Tongue (tissue), 3 donors: ENCODE data around the gene PGM2L1. TPM values are rescaled to one million over a fixed set of nuclear protein-coding genes. Genes with fewer than 3 reads are reported as not detected.

Experiments
- DNase-seq: peaks from one replicate; pipeline ENCODE4 v3.0.0-alpha.2; 2015
- small RNA-seq: library from RNA; depleted of rRNA; stranded (forward); fragments of <200 nt; gene quantifications from one replicate; pipeline ENCODE3, GENCODE V24; 2014; ENCODE audit warnings: low replicate concordance
- total RNA-seq: library from RNA; depleted of rRNA; stranded (reverse); fragments of >200 nt; gene quantifications from one replicate; pipeline ENCODE4 v1.2.3, GENCODE V29; 2014

The PGM2L1 gene
- total RNA-seq, 1 donor from 2014 or later = 12.3 TPM

DNA sequence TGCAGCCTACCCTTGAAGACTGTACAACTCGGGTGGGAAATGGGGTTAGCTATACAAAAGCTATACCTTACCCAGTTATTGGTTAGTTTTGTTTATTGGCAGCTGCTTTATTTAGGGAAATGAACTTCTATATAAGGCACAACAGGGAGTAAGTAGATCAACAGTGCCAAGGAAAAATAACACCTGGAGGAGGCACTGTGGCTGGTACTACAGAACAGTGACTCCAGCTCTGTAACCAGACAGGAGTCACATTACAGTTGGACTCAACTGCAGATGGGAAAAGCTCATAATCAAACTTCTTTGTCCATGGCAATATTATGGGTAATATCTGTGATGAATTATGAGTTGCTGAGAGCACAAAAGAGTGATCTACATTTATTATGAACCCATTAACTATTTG, 100.7 kb downstream of the PGM2L1 start:
- no peak for DNase-seq

DNA sequence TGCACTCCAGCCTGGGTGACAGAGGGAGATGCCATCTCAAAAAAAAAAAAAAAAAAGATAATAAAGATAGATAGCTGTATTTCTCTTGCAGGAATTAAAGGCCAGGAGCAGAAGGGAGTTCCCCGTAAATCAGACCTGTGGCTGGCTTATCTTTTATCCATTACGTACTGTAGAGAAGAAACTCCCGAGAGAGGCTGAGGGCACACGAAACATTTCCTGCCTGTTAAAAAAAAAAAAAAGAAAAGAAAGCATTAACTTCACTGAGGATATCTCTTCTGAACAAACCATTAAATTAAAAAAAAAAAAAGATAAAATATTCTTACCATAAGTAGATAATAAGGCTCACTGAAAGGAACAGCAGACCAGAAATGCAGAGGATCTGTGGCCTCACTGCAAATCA, 109.3 kb downstream of the PGM2L1 start:
- no peak for DNase-seq

DNA sequence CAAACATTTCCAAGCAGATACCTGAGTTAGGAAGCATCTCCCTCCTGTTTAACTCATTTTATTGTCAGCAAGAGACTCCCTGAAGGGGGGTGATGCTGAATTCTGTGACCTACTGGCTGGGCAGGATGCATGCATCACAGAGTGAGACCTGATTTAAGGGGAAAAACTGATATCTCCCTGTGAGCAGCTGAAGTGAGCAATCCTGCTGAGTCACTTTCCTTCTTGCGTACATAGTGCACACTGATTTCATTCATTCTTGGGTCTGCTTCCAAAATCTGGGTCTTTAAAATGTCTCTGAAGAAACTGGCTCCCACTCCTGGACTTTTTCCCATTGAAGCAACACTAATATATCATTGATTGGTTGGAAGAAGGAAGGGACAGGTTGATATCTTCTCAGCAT, 110.1 kb downstream of the PGM2L1 start:
- no peak for DNase-seq

DNA sequence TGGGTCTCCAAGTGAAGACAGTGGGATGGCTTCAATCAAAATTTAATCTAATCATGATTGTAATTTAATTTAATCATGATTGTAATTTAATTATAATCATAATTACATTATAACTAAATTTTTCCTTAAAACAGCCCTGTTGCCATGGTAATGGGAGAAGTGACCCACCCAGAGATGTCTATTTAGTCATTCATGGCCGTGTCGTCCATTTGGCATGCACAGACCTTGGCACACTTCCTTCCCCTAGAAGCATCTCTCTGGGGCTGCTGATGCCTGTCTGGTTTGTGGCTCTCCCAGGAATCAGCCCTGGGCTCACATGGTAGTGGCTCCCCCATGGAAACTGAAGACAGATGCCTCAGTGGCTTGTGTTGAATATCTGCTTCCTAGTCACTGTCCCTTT, 113.8 kb downstream of the PGM2L1 start:
- DNase-seq = no peak

DNA sequence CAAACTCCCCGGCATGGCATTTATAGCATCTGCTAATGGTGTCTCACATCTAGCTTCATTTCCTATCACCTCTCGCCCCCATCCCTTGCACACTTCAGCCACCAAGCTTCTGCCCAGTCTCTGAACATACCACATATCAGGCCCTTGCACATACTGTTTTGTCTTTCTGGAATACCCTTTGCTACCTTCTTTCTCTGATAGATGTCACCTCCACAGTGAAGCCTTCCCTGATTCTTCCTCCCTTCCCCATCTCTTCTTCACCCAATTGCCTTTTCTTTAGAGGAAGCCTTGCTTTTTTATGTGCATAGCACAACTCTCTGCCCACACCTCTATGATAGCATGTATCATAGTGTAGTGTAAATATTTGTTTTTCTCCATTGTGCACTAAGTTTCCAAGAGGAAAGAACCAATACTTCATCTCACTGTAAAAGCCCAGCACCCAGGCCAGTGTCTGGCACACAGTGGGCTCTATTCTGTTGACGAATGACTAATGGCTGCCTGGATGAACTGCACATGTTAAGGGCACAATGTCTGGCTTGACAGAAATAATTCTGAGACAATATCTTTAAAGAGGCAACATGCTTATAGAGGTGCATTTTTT, 114.6 kb downstream of the PGM2L1 start:
- no peak for DNase-seq

DNA sequence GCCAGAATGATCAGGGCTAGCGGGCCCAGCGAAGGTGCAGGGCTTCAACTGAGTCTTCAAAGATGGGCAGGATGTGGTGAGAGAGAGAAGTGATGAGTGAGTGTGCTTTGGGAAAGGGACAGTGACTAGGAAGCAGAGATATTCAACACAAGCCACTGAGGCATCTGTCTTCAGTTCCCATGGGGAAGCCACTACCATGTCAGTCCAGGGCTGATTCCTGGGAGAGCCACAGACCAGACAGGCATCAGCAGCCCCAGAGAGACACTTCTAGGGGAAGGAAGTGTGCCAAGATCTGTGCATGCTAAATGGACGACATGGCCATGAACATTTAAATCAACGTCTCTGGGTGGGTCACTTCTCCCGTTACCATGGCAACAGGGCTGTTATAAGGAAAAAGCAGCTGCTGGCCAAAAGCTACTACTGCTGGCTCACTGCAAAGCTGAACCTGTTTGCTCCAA, 115.3 kb downstream of the PGM2L1 start:
- peak; percentile 42 for DNase-seq

DNA sequence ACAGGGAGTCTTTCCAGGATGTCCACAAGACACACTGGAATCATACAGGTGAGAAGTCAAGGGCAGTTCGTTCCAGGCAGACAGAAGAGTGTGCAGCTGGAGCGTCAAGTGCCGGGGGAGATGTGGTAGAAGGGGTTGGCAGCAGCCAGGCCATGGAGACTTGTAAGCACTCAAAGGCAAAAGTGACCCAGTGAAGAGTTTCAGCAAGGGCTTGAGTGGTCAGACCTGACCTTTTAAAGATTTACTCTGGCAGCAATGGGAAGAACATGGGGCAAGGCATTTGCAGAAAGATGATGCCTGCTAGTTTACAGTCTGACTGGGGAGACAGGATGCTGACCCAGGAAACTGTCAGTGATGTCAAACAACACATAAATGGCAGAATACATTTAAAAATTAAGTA, 115.8 kb downstream of the PGM2L1 start:
- DNase-seq = no peak

DNA sequence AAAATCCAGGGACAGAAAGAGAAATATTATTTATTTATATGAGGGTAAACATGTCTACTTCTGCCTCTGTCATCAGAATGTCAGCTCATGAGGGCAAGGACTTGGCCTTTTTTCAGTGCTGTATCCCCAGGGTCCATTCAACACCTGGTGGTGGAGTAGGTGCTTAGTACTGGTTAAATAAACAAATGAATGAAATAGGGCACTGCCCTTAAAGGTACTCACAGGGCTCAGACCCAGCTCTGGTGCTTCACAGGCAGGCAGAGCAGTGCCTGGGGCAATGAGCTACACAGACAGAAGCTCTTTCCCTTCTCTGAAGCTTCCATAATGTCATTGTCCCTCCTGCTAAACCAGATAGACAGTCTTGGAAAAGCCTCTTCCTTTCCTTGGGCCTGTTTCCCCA, 117.7 kb downstream of the PGM2L1 start:
- no peak for DNase-seq

Small RNA genes within 50 kb of the gene (small RNA-seq; reads per million reads assigned to genes)
- not detected for gene MIR548AL

Other genes starting within 250 kb of the PGM2L1 start
- 22.9 TPM for gene C2CD3, start 227.4 kb downstream of the PGM2L1 start, total RNA-seq
- 31.3 TPM for gene PPME1, start 227.1 kb downstream of the PGM2L1 start, total RNA-seq
- gene P4HA3, start 86.8 kb downstream of the PGM2L1 start, total RNA-seq = 1.8 TPM
- 5.0 TPM for gene KCNE3, start 69.1 kb upstream of the PGM2L1 start, total RNA-seq
- gene LIPT2, start 95.3 kb upstream of the PGM2L1 start, total RNA-seq = 3.3 TPM
- 15.0 TPM for gene POLD3, start 194.1 kb upstream of the PGM2L1 start, total RNA-seq